MM.1S (cell line): ENCODE results near the gene PLPP7.

Experiments used
- EZH2 ChIP-seq: fragments of 300-600 bp; sonication (generic); optimal IDR thresholded peaks from 2 replicates; pipeline ENCODE3; 2017; ENCODE audit warnings: low read depth, mild to moderate bottlenecking, antibody characterized with exemption, low read length, mixed read lengths
- EZH2phosphoT487 ChIP-seq: fragments of 300-600 bp; sonication (generic); IDR thresholded peaks from 2 replicates; pipeline ENCODE4 v1.6.1; 2018; ENCODE audit warnings: antibody characterized with exemption, low read length
- TF ChIP-seq, protein P1 (sequence below): fragments of 300-600 bp; sonication (generic); IDR thresholded peaks from 2 replicates; pipeline ENCODE4 v1.5.1; 2016; ENCODE audit warnings: antibody characterized with exemption, low read length, mixed read lengths

GRCh38 chr9:131275332-131276093, 14.0 kb upstream of the PLPP7 start:
- TF ChIP-seq, protein P1, sequence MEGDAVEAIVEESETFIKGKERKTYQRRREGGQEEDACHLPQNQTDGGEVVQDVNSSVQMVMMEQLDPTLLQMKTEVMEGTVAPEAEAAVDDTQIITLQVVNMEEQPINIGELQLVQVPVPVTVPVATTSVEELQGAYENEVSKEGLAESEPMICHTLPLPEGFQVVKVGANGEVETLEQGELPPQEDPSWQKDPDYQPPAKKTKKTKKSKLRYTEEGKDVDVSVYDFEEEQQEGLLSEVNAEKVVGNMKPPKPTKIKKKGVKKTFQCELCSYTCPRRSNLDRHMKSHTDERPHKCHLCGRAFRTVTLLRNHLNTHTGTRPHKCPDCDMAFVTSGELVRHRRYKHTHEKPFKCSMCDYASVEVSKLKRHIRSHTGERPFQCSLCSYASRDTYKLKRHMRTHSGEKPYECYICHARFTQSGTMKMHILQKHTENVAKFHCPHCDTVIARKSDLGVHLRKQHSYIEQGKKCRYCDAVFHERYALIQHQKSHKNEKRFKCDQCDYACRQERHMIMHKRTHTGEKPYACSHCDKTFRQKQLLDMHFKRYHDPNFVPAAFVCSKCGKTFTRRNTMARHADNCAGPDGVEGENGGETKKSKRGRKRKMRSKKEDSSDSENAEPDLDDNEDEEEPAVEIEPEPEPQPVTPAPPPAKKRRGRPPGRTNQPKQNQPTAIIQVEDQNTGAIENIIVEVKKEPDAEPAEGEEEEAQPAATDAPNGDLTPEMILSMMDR = peak; percentile 78
- no peak for TF ChIP-seq EZH2phosphoT487
- no peak for TF ChIP-seq EZH2
